NCI-H345 treated with DMSO at 0.1 percent for 48 hours (cell line): ENCODE results near the gene GPR101.
"Not testable (repeated sequence)": the region's sequence is repeated elsewhere in the genome, so short reads cannot be mapped to it uniquely, and the experiment has no call there.

Source experiments
- DNase-seq: peaks from one replicate; lab custom pipeline; 2025; ENCODE audit not compliant: unreplicated experiment; lab: John Stamatoyannopoulos, UW

Gene GPR101

DNA sequence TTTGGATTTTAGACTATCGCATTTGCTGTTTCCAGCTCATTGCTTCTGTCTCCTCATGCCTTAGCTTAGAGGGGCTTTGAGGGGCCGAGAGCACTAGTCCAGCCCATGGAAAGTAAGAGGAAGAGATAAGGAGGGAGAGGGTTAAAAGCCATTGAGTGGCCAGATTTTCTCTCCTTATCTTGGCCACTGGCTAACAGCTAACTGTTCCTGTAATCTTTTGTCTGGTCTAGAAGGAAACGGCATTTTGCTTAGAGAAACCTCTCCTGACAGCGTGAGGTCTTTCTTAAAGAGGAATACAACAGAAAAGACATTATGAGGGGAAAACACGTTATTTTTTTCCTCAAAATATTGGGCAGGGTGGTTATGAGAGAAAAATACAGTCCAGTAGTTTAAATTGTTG is 7.9 kb downstream of the GPR101 start:
- no peak for DNase-seq

GRCh38 chrX:137000236-137000635 is 33.6 kb downstream of the GPR101 start:
- DNase-seq, result not testable (repeated sequence)

GRCh38 chrX:136999024-136999423 is 34.8 kb downstream of the GPR101 start:
- no peak for DNase-seq
